ENCODE measurements around the gene CST11. TPM values are rescaled to one million over a fixed set of nuclear protein-coding genes. Genes with fewer than 3 reads are reported as not detected.

Gene CST11
- polyA plus RNA-seq, 1 donor: not detected

GRCh38 chr20:23454816-23455215, 2.1 kb upstream of the CST11 start:
- Histone ChIP-seq H3K27ac (ENCODE audit: low read length) (no peak overlapping the region), H3K9me3 (ENCODE audit: control insufficient read depth, low read depth, low read length) (no peaks in the 10 kb centered on the region), H3K4me1 (ENCODE audit: control insufficient read depth, insufficient read depth, low read length) (no peaks in the 10 kb centered on the region), H3K4me3 (ENCODE audit: low read length) (no peak overlapping the region), H3K27me3 (ENCODE audit: control insufficient read depth, insufficient read depth, low read length) (no peaks in the 10 kb centered on the region), H3K36me3 (ENCODE audit: control insufficient read depth, insufficient read depth, low read length) (no peaks in the 10 kb centered on the region)
- 100% methylated on average over 1 of the region's 1 CpG for WGBS (ENCODE audit: insufficient coverage, low lambda C conversion rate)
- no peak for DNase-seq

GRCh38 chr20:23453549-23454543, 1.2 kb upstream of the CST11 start:
- H3K9me3 ChIP-seq (ENCODE audit: control insufficient read depth, low read depth, low read length): no peaks in the 10 kb centered on the region
- 100% methylated on average over 1 of the region's 15 CpGs for WGBS (ENCODE audit: insufficient coverage, low lambda C conversion rate)

GRCh38 chr20:23451956-23452487, 654 bp downstream of the CST11 start:
- no CpG with 5 or more reads among the region's 11 CpGs for WGBS (ENCODE audit: insufficient coverage, low lambda C conversion rate)
- Histone ChIP-seq H3K36me3 (ENCODE audit: control insufficient read depth, insufficient read depth, low read length) (no peaks in the 10 kb centered on the region), H3K4me3 (ENCODE audit: low read length) (no peak overlapping the region), H3K9me3 (ENCODE audit: control insufficient read depth, low read depth, low read length) (no peaks in the 10 kb centered on the region), H3K27ac (ENCODE audit: low read length) (no peak overlapping the region), H3K4me1 (ENCODE audit: control insufficient read depth, insufficient read depth, low read length) (no peaks in the 10 kb centered on the region), H3K27me3 (ENCODE audit: control insufficient read depth, insufficient read depth, low read length) (no peaks in the 10 kb centered on the region)
- DNase-seq: no peak

More at GRCh38 chr20:23453549-23454543, 1.2 kb upstream of the CST11 start:
- Histone ChIP-seq H3K27ac (ENCODE audit: low read length) (no peak overlapping the region), H3K4me3 (ENCODE audit: low read length) (no peak overlapping the region), H3K4me1 (ENCODE audit: control insufficient read depth, insufficient read depth, low read length) (no peaks in the 10 kb centered on the region), H3K27me3 (ENCODE audit: control insufficient read depth, insufficient read depth, low read length) (no peaks in the 10 kb centered on the region), H3K36me3 (ENCODE audit: control insufficient read depth, insufficient read depth, low read length) (no peaks in the 10 kb centered on the region)
- DNase-seq: no peak

- DNase-seq: no peak
- no peaks in the 10 kb centered on the region for H3K27me3 ChIP-seq (ENCODE audit: control insufficient read depth, insufficient read depth, low read length)
- no peak overlapping the region for H3K4me3 ChIP-seq (ENCODE audit: low read length)
- no peak overlapping the region for H3K27ac ChIP-seq (ENCODE audit: low read length)
- 93% methylated on average over 1 of the region's 1 CpG for WGBS (ENCODE audit: insufficient coverage, low lambda C conversion rate)
- no peaks in the 10 kb centered on the region for H3K9me3 ChIP-seq (ENCODE audit: control insufficient read depth, low read depth, low read length)
- H3K36me3 ChIP-seq (ENCODE audit: control insufficient read depth, insufficient read depth, low read length): no peaks in the 10 kb centered on the region
- no peaks in the 10 kb centered on the region for H3K4me1 ChIP-seq (ENCODE audit: control insufficient read depth, insufficient read depth, low read length)
Observed at GRCh38 chr20:23450877-23451276, 1.8 kb downstream of the CST11 start.

GRCh38 chr20:23449421-23449820, 3.3 kb downstream of the CST11 start:
- no peak overlapping the region for H3K4me3 ChIP-seq (ENCODE audit: low read length)

GRCh38 chr20:23448167-23448566, 4.5 kb downstream of the CST11 start:
- no peak for DNase-seq
- no peaks in the 10 kb centered on the region for H3K36me3 ChIP-seq (ENCODE audit: control insufficient read depth, insufficient read depth, low read length)
- H3K27me3 ChIP-seq (ENCODE audit: control insufficient read depth, insufficient read depth, low read length): no peaks in the 10 kb centered on the region
- no peaks in the 10 kb centered on the region for H3K9me3 ChIP-seq (ENCODE audit: control insufficient read depth, low read depth, low read length)
- H3K27ac ChIP-seq (ENCODE audit: low read length): no peak overlapping the region
- H3K4me3 ChIP-seq (ENCODE audit: low read length): no peak overlapping the region
- no peaks in the 10 kb centered on the region for H3K4me1 ChIP-seq (ENCODE audit: control insufficient read depth, insufficient read depth, low read length)
- no CpG with 5 or more reads among the region's 5 CpGs for WGBS (ENCODE audit: insufficient coverage, low lambda C conversion rate)

More at GRCh38 chr20:23449421-23449820, 3.3 kb downstream of the CST11 start:
- Histone ChIP-seq H3K27me3 (ENCODE audit: control insufficient read depth, insufficient read depth, low read length) (no peaks in the 10 kb centered on the region), H3K36me3 (ENCODE audit: control insufficient read depth, insufficient read depth, low read length) (no peaks in the 10 kb centered on the region), H3K27ac (ENCODE audit: low read length) (no peak overlapping the region), H3K4me1 (ENCODE audit: control insufficient read depth, insufficient read depth, low read length) (no peaks in the 10 kb centered on the region), H3K9me3 (ENCODE audit: control insufficient read depth, low read depth, low read length) (no peaks in the 10 kb centered on the region)
- WGBS (ENCODE audit: insufficient coverage, low lambda C conversion rate): no CpG with 5 or more reads among the region's 3 CpGs
- DNase-seq: no peak

GRCh38 chr20:23446505-23446904, 6.2 kb downstream of the CST11 start:
- H3K4me3 ChIP-seq (ENCODE audit: low read length): no peak overlapping the region
- H3K4me1 ChIP-seq (ENCODE audit: control insufficient read depth, insufficient read depth, low read length): no peaks in the 10 kb centered on the region
- H3K27me3 ChIP-seq (ENCODE audit: control insufficient read depth, insufficient read depth, low read length): no peaks in the 10 kb centered on the region
- no CpG with 5 or more reads among the region's 8 CpGs for WGBS (ENCODE audit: insufficient coverage, low lambda C conversion rate)
- no peaks in the 10 kb centered on the region for H3K36me3 ChIP-seq (ENCODE audit: control insufficient read depth, insufficient read depth, low read length)
- no peak for DNase-seq
- no peaks in the 10 kb centered on the region for H3K9me3 ChIP-seq (ENCODE audit: control insufficient read depth, low read depth, low read length)
- no peak overlapping the region for H3K27ac ChIP-seq (ENCODE audit: low read length)

GRCh38 chr20:23445596-23446217, 7.0 kb downstream of the CST11 start:
- no peak overlapping the region for H3K4me3 ChIP-seq (ENCODE audit: low read length)
- DNase-seq: no peak
- no peaks in the 10 kb centered on the region for H3K36me3 ChIP-seq (ENCODE audit: control insufficient read depth, insufficient read depth, low read length)
- H3K27me3 ChIP-seq (ENCODE audit: control insufficient read depth, insufficient read depth, low read length): no peaks in the 10 kb centered on the region
- no peaks in the 10 kb centered on the region for H3K9me3 ChIP-seq (ENCODE audit: control insufficient read depth, low read depth, low read length)
- WGBS (ENCODE audit: insufficient coverage, low lambda C conversion rate): no CpG with 5 or more reads among the region's 7 CpGs
- H3K27ac ChIP-seq (ENCODE audit: low read length): no peak overlapping the region
- H3K4me1 ChIP-seq (ENCODE audit: control insufficient read depth, insufficient read depth, low read length): no peaks in the 10 kb centered on the region

- WGBS (ENCODE audit: insufficient coverage, low lambda C conversion rate): 80% methylated on average over 3 of the region's 4 CpGs
- no peaks in the 10 kb centered on the region for H3K27me3 ChIP-seq (ENCODE audit: control insufficient read depth, insufficient read depth, low read length)
- no peak for DNase-seq
- H3K9me3 ChIP-seq (ENCODE audit: control insufficient read depth, low read depth, low read length): no peaks in the 10 kb centered on the region
- H3K4me3 ChIP-seq (ENCODE audit: low read length): no peak overlapping the region
- no peaks in the 10 kb centered on the region for H3K36me3 ChIP-seq (ENCODE audit: control insufficient read depth, insufficient read depth, low read length)
- no peak overlapping the region for H3K27ac ChIP-seq (ENCODE audit: low read length)
- H3K4me1 ChIP-seq (ENCODE audit: control insufficient read depth, insufficient read depth, low read length): no peaks in the 10 kb centered on the region
Observed at GRCh38 chr20:23444859-23445258, 7.8 kb downstream of the CST11 start.

- DNase-seq: no peak
- Histone ChIP-seq H3K9me3 (ENCODE audit: control insufficient read depth, low read depth, low read length) (no peaks in the 10 kb centered on the region), H3K4me3 (ENCODE audit: low read length) (no peak overlapping the region), H3K36me3 (ENCODE audit: control insufficient read depth, insufficient read depth, low read length) (no peaks in the 10 kb centered on the region), H3K27me3 (ENCODE audit: control insufficient read depth, insufficient read depth, low read length) (no peaks in the 10 kb centered on the region), H3K27ac (ENCODE audit: low read length) (no peak overlapping the region), H3K4me1 (ENCODE audit: control insufficient read depth, insufficient read depth, low read length) (no peaks in the 10 kb centered on the region)
- no CpG with 5 or more reads among the region's 5 CpGs for WGBS (ENCODE audit: insufficient coverage, low lambda C conversion rate)
Observed at GRCh38 chr20:23442436-23442835, 10.2 kb downstream of the CST11 start.

Data from large intestine (tissue), 3 donors.